Cerebellar cortex (tissue), 1 donor: ENCODE data around the gene ERC1.

Experiments used
- DNase-seq: peaks from one replicate; pipeline ENCODE4 v3.0.0-alpha.2; 2015; ENCODE audit warnings: low spot score

ERC1 gene

GRCh38 chr12:1544996-1545700, 554.1 kb downstream of the ERC1 start:
- peak; percentile 15 for DNase-seq
